GM12878 (cell line): Measurements from ENCODE around the gene MYO1D. TPM values are rescaled to one million over a fixed set of nuclear protein-coding genes. Genes with fewer than 3 reads are reported as not detected.

ENCODE experiments used
- ATF3 ChIP-seq: IDR thresholded peaks from 2 replicates; pipeline ENCODE4 v1.6.1; 2011; ENCODE audit warnings: low read depth, mild to moderate bottlenecking, low read length, moderate library complexity, borderline replicate concordance; ENCODE audit errors: extremely low read depth
- CREB1 ChIP-seq: IDR thresholded peaks from 2 replicates; pipeline ENCODE4 v1.6.1; 2012; ENCODE audit warnings: low read depth, mild to moderate bottlenecking, inconsistent platforms
- E2F4 ChIP-seq: IDR thresholded peaks from 2 replicates; pipeline ENCODE4 v1.6.1; 2012; ENCODE audit warnings: low read depth, low read length, improper control_type of control experiment
- EP300 ChIP-seq, 2 experiments: fragments of 150-350 bp in 1 of 2; IDR thresholded peaks; 2 replicates each; pipeline ENCODE4 v1.6.1; 2011 to 2012; ENCODE audit warnings: low read depth in 2 of 2, low read length in 2 of 2, borderline replicate concordance in 1 of 2, improper control_type of control experiment in 1 of 2, inconsistent platforms in 1 of 2; ENCODE audit not compliant: control insufficient read depth in 1 of 2
- HDAC2 ChIP-seq: fragments of 200-600 bp; sonication (generic); IDR thresholded peaks from 2 replicates; pipeline ENCODE4 v1.6.1; 2017
- LARP7 ChIP-seq: fragments of 450-650 bp; IDR thresholded peaks from 2 replicates; pipeline ENCODE4 v1.6.1; 2017; ENCODE audit warnings: mild to moderate bottlenecking
- MAX ChIP-seq: IDR thresholded peaks from 2 replicates; pipeline ENCODE4 v1.6.1; 2012; ENCODE audit warnings: low read depth, low read length, improper control_type of control experiment
- MEF2B ChIP-seq: fragments of 450-650 bp; IDR thresholded peaks from 2 replicates; pipeline ENCODE4 v1.6.1; 2018; ENCODE audit warnings: mild to moderate bottlenecking, moderate library complexity; ENCODE audit not compliant: partially characterized antibody, poor library complexity, severe bottlenecking
- MTA3 ChIP-seq: IDR thresholded peaks from 2 replicates; pipeline ENCODE4 v1.6.1; 2012; ENCODE audit warnings: low read length, inconsistent platforms, borderline replicate concordance
- MXI1 ChIP-seq: fragments of 150-350 bp; IDR thresholded peaks from 2 replicates; pipeline ENCODE4 v1.6.1; 2011; ENCODE audit warnings: low read depth, mild to moderate bottlenecking, inconsistent platforms, low read length, improper control_type of control experiment
- NBN ChIP-seq: fragments of 450-650 bp; IDR thresholded peaks from 2 replicates; pipeline ENCODE4 v1.6.1; 2016
- NFYB ChIP-seq: IDR thresholded peaks from 2 replicates; pipeline ENCODE4 v1.6.1; 2011; ENCODE audit warnings: low read depth, mild to moderate bottlenecking, low read length, improper control_type of control experiment, moderate library complexity; ENCODE audit not compliant: insufficient read depth
- NR2C2 ChIP-seq: IDR thresholded peaks from 2 replicates; pipeline ENCODE4 v1.6.1; 2011; ENCODE audit warnings: borderline replicate concordance, low read depth; ENCODE audit not compliant: control insufficient read depth, insufficient read length
- POU2F2 ChIP-seq: IDR thresholded peaks from 3 replicates; pipeline ENCODE4 v1.6.1; 2011; ENCODE audit warnings: low read depth, mild to moderate bottlenecking, low read length, borderline replicate concordance
- RAD21 ChIP-seq: IDR thresholded peaks from 2 replicates; pipeline ENCODE4 v1.6.1; 2011; ENCODE audit warnings: mild to moderate bottlenecking, low read depth, low read length, moderate library complexity; ENCODE audit not compliant: insufficient read depth
- RCOR1 ChIP-seq: conservative IDR thresholded peaks from 2 replicates; pipeline ENCODE4 v1.6.1; 2012; ENCODE audit warnings: low read depth, low read length, improper control_type of control experiment
- RELA ChIP-seq: fragments of 450-650 bp; IDR thresholded peaks from 2 replicates; pipeline ENCODE4 v1.8.0; 2014; ENCODE audit warnings: borderline replicate concordance; ENCODE audit not compliant: partially characterized antibody
- RELB ChIP-seq: fragments of 450-650 bp; IDR thresholded peaks from 2 replicates; pipeline ENCODE4 v1.6.1; 2017; ENCODE audit warnings: low read depth, mild to moderate bottlenecking, moderate library complexity
- STAT3 ChIP-seq: IDR thresholded peaks from 2 replicates; pipeline ENCODE4 v1.6.1; 2011; ENCODE audit warnings: low read depth, low read length, improper control_type of control experiment
- TCF7 ChIP-seq: IDR thresholded peaks from 2 replicates; pipeline ENCODE4 v1.6.1; 2014; ENCODE audit warnings: antibody characterized with exemption, borderline replicate concordance
- ZNF207 ChIP-seq: fragments of 450-650 bp; IDR thresholded peaks from 2 replicates; pipeline ENCODE4 v1.6.1; 2014; ENCODE audit warnings: antibody characterized with exemption, mild to moderate bottlenecking, borderline replicate concordance
- ZNF687 ChIP-seq: fragments of 450-650 bp; IDR thresholded peaks from 2 replicates; pipeline ENCODE4 v1.6.1; 2017; ENCODE audit warnings: mild to moderate bottlenecking, moderate library complexity
- polyA plus RNA-seq, 11 experiments: library from polyadenylated mRNA; depleted of rRNA in 4 of 11; unstranded in 6 of 11; stranded (reverse) in 5 of 11; fragments of >200 nt; fragmentation: Nextera tagmentation in 4 of 11; fragmentation: Illumina TruSeq in 1 of 11; extraction: Ambion mirVana in 4 of 11; extraction: Trizol in 1 of 11; gene quantifications; 1 replicate in 1 of 11; 2 replicates in 10 of 11; pipeline versions ENCODE4 v1.2.1 to v1.2.3, GENCODE V29; 2011 to 2016; ENCODE audit warnings: inconsistent platforms in 2 of 11, missing spikeins in 2 of 11, low read depth in 1 of 11
- total RNA-seq, 4 experiments: library from RNA; depleted of rRNA in 3 of 4; stranded (reverse); fragments of >200 nt in 3 of 4; fragmentation: Illumina TruSeq in 1 of 4; extraction: Trizol in 1 of 4; gene quantifications; 2 replicates each; pipeline versions ENCODE4 v1.2.1 to v1.2.3, GENCODE V29; 2013 to 2021

MYO1D gene
- total and polyA plus RNA-seq, 10 of the 15 experiments (the other 5 are each of a cell fraction or from before 2014, with no cell fraction given), result 1.8 to 37.7 (median 25.4) TPM

- TF ChIP-seq ATF3 (no peak), ZNF687 (peak; percentile 95), MEF2B (no peak), RELA (peak; percentile 54), LARP7 (0 out of 2 replicates have a peak, but pooled peaks have one; percentile 15), TCF7 (no peak), NBN (peak; percentile 77), STAT3 (no peak), HDAC2 (no peak), E2F4 (no peak), POU2F2 (peak; percentile 86; the same call in 1 of the 3 replicates), MAX (no peak), MXI1 (no peak), EP300 (IDR thresholded peaks at IDR 0.05; ENCODE audit: borderline replicate concordance in 1 of 2, control insufficient read depth in 1 of 2, low read depth in 2 of 2, low read length in 2 of 2) (peak; percentile 45 to 59; a peak in 1 of 4 replicates), NFYB (peak; percentile 74), RELB (no peak; the same call in 1 of the 2 replicates), RCOR1 (no peak), MTA3 (peak; percentile 68; the same call in 1 of the 2 replicates), NR2C2 (no peak), CREB1 (peak; percentile 65; the same call in 1 of the 2 replicates), RAD21 (no peak), ZNF207 (no peak)
These were observed 356.7 kb downstream of the MYO1D start (continued) for GRCh38 chr17:32520104-32520701.
